ENCODE results near the gene EME1. TPM values are rescaled to one million over a fixed set of nuclear protein-coding genes. Genes with fewer than 3 reads are reported as not detected.
A peak's percentile ranks its signal among the peaks of the same experiment; 100 is the strongest.

EME1 gene
- total RNA-seq, 6 donors from 2014 or later, result 0.30 to 12.1 (median 1.2) TPM; not detected in 2

DNA sequence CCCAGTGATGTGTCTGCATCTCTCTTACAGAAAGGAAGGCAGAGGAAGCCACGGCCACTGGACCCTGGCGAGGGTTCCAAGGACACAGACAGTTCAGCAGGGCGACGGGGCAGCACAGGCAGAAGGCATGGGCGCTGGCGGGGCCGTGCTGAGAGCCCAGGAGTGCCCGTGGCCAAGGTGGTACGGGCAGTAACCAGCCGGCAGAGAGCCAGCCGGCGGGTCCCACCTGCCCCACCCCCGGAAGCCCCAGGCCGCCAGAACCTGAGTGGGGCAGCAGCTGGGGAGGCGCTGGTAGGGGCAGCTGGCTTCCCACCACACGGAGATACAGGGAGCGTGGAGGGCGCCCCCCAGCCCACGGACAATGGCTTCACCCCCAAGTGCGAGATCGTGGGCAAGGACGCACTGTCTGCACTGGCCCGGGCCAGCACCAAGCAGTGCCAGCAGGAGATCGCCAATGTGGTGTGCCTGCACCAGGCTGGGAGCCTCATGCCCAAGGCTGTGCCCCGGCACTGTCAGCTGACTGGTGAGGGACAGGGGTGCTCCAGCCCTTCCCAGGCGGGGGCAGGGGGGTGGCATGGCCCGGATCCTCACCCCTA lies 19.3 kb upstream of the EME1 start:
- DNase-seq (peak in 1 of 2 donors; percentile 71), ATAC-seq (ENCODE audit: low FRiP score in 2 of 2) (no peak)
- no peak overlapping the region for H3K4me3 ChIP-seq
- H3K9me3 ChIP-seq, result no peaks in the 10 kb centered on the region
- TF ChIP-seq, protein P1, sequence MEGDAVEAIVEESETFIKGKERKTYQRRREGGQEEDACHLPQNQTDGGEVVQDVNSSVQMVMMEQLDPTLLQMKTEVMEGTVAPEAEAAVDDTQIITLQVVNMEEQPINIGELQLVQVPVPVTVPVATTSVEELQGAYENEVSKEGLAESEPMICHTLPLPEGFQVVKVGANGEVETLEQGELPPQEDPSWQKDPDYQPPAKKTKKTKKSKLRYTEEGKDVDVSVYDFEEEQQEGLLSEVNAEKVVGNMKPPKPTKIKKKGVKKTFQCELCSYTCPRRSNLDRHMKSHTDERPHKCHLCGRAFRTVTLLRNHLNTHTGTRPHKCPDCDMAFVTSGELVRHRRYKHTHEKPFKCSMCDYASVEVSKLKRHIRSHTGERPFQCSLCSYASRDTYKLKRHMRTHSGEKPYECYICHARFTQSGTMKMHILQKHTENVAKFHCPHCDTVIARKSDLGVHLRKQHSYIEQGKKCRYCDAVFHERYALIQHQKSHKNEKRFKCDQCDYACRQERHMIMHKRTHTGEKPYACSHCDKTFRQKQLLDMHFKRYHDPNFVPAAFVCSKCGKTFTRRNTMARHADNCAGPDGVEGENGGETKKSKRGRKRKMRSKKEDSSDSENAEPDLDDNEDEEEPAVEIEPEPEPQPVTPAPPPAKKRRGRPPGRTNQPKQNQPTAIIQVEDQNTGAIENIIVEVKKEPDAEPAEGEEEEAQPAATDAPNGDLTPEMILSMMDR (IDR thresholded peaks at IDR 0.05), result no peak
- no peak for TF ChIP-seq POLR2AphosphoS5 (IDR thresholded peaks at IDR 0.05)
- no peak for TF ChIP-seq EP300 (IDR thresholded peaks at IDR 0.05)
- no peak for TF ChIP-seq POLR2A (IDR thresholded peaks at IDR 0.05)
- H3K27ac ChIP-seq, result no peak overlapping the region
- H3K27me3 ChIP-seq, result no peaks in the 10 kb centered on the region
- peaks cover 0 to 3% (median under 1%) of the 10 kb centered on the region in 4 donors for H3K4me1 ChIP-seq
- peaks cover 10 to 57% (median 49%) of the 10 kb centered on the region in 4 donors for H3K36me3 ChIP-seq
- WGBS, 2 donors, result 95 to 96% methylated on average over 15 to 27 of the region's 27 CpGs

DNA sequence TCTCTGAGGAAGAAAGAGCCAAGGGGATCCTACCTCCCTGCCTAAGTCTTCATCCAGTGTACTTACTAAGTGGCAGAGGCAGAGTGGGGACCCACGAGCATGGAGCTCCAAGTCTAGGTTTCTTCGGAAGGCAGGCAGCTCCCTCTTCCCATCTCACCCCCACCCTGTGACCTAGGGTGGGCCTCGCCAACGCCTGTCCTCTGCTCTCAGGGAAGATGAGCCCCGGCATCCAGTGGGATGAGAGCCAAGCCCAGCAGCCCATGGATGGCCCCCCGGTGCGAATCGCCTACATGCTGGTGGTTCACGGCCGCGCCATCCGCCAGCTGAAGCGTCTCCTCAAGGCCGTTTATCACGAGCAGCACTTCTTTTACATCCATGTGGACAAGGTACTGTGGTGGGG lies 18.8 kb upstream of the EME1 start:
- Histone ChIP-seq H3K27me3 (no peaks in the 10 kb centered on the region), H3K27ac (no peak overlapping the region), H3K36me3 (peaks cover 10 to 62% (median 53%) of the 10 kb centered on the region in 4 donors), H3K4me3 (no peak overlapping the region), H3K9me3 (no peaks in the 10 kb centered on the region), H3K4me1 (no peaks in the 10 kb centered on the region)
- DNase-seq, result peak in 1 of 2 donors; percentile 63
- WGBS, 2 donors, result 97 to 98% methylated on average over 5 to 15 of the region's 15 CpGs
- no peak for ATAC-seq (ENCODE audit: low FRiP score in 2 of 2)
- no peak for TF ChIP-seq EP300 (IDR thresholded peaks at IDR 0.05)
- TF ChIP-seq POLR2AphosphoS5 (IDR thresholded peaks at IDR 0.05), result no peak
- TF ChIP-seq, protein P1 (IDR thresholded peaks at IDR 0.05), result no peak
- no peak for TF ChIP-seq POLR2A (IDR thresholded peaks at IDR 0.05)

DNA sequence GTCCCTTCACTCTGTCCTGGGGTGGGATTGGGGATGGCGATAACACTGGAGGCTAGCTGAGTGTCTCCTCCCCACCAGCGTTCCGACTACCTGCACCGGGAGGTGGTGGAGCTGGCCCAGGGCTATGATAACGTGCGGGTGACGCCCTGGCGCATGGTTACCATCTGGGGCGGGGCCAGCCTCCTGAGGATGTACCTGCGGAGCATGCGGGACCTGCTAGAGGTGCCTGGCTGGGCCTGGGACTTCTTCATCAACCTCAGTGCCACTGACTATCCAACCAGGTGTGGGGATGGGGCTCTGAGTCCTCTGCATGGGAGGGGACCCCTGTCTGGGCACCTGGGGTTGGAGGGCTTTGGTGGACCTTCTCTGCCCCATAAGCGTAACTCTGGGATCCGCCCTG lies 18.3 kb upstream of the EME1 start:
- Histone ChIP-seq H3K27me3 (no peaks in the 10 kb centered on the region), H3K4me3 (no peak overlapping the region), H3K4me1 (no peaks in the 10 kb centered on the region), H3K36me3 (peaks cover 10 to 68% (median 59%) of the 10 kb centered on the region in 4 donors), H3K27ac (no peak overlapping the region), H3K9me3 (no peaks in the 10 kb centered on the region)
- ATAC-seq (ENCODE audit: low FRiP score in 2 of 2) (no peak), DNase-seq (peak in 1 of 2 donors; percentile 47)
- TF ChIP-seq, protein P1 (IDR thresholded peaks at IDR 0.05), result no peak
- no peak for TF ChIP-seq EP300 (IDR thresholded peaks at IDR 0.05)
- WGBS, 2 donors, result 97 to 100% methylated on average over 2 to 13 of the region's 13 CpGs

DNA sequence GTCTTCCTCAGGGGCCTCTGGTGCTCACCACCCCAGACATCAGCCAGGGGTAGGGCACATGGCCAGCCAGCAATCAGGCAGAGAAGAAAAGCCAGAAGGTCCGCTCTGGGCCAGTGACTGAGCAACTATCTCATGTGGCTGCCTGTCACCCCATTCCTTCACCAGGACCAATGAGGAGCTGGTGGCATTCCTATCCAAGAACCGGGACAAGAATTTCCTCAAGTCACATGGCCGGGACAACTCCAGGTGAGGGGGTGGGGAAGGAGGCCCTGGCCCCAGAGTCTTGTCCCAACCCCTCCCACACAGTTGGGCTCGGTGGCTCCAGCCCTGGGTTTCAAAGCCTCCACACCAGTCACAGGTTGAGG lies 17.7 kb upstream of the EME1 start:
- Histone ChIP-seq H3K27ac (no peak overlapping the region), H3K4me1 (no peaks in the 10 kb centered on the region), H3K36me3 (peaks cover 10 to 74% (median 64%) of the 10 kb centered on the region in 4 donors), H3K9me3 (no peaks in the 10 kb centered on the region), H3K27me3 (no peaks in the 10 kb centered on the region), H3K4me3 (no peak overlapping the region)
- no peak for TF ChIP-seq POLR2A (IDR thresholded peaks at IDR 0.05)
- TF ChIP-seq, protein P1 (IDR thresholded peaks at IDR 0.05), result no peak
- TF ChIP-seq EP300 (IDR thresholded peaks at IDR 0.05), result no peak
- no peak for TF ChIP-seq POLR2AphosphoS5 (IDR thresholded peaks at IDR 0.05)
- DNase-seq (no peak), ATAC-seq (ENCODE audit: low FRiP score in 2 of 2) (no peak)
- WGBS, 2 donors, result 89 to 92% methylated on average over 4 of the region's 4 CpGs

Data from upper lobe of left lung (tissue), 6 donors.